Erythroblast (primary cell): ENCODE measurements around the gene LEFTY1.

Experiments
- GATA1 ChIP-seq: IDR thresholded peaks from 2 replicates; pipeline ENCODE4 v1.6.1; 2011; ENCODE audit warnings: low read depth, mild to moderate bottlenecking, control low read depth, low read length, moderate library complexity
- POLR2A ChIP-seq: IDR thresholded peaks from 2 replicates; pipeline ENCODE4 v1.6.1; 2011; ENCODE audit warnings: mild to moderate bottlenecking, low read length

GRCh38 chr1:225845097-225845496, 43.8 kb downstream of the LEFTY1 start:
- TF ChIP-seq POLR2A (no peak), GATA1 (no peak)
